ENCODE measurements around the gene KDSR.

Gene KDSR

GRCh38 chr18:63282793-63283192, 84.2 kb downstream of the KDSR start:
- DNase-seq = no peak

Measured in C1 segment of cervical spinal cord (tissue), 14 donors.